GM12878 (cell line): ENCODE measurements around the gene ATL1. TPM values are rescaled to one million over a fixed set of nuclear protein-coding genes. Genes with fewer than 3 reads are reported as not detected.

Experiments
- ATAC-seq: fragments of 200-7000 bp; cut with Tn5 transposase; 3 replicates; pipeline ENCODE4 v1.9.1; 2020; ENCODE audit warnings: mild to moderate bottlenecking, moderate library complexity
- BruUV-seq: library from RNA; stranded (reverse); fragments of 400-500 nt; replicated peaks from 2 replicates; lab custom pipeline; 2021; lab: Mats Ljungman, UMichigan
- CTCF ChIA-PET: fragments of 300-600 bp; sonication (Branson Sonifier 250); formaldehyde crosslinking; extraction: SDS; loops from one replicate; lab custom pipeline; 2021; ENCODE audit warnings: inconsistent platforms; lab: Yijun Ruan, JAX
- POLR2A ChIA-PET: fragments of 350-600 bp; formaldehyde crosslinking; extraction: SDS; loops from one replicate; lab custom pipeline; 2021; ENCODE audit warnings: inconsistent platforms; lab: Charles Lee
- RAD21 ChIA-PET: fragments of 300-600 bp; sonication (Branson Sonifier 250); formaldehyde crosslinking; loops from one replicate; lab custom pipeline; 2023; ENCODE audit warnings: antibody characterized with exemption; ENCODE audit not compliant: unreplicated experiment; lab: Charles Lee
- SMC1A ChIA-PET: fragments of 300-600 bp; sonication (Branson Sonifier 250); formaldehyde crosslinking; loops from one replicate; lab custom pipeline; 2023; ENCODE audit not compliant: unreplicated experiment, uncharacterized antibody; lab: Charles Lee
- DNase-seq: peaks from one replicate; pipeline ENCODE4 v3.0.0-alpha.2; 2011; ENCODE audit warnings: low read depth, low spot score
- FAIRE-seq: peaks from 3 replicates; lab custom pipeline; 2011; peaks lifted over from hg19 to GRCh38; lab: Jason Lieb, UNC
- H2AFZ ChIP-seq: 2 replicates; pipeline ENCODE4 v1.6.0; 2011; ENCODE audit warnings: low read depth, low read length, control low read depth; ENCODE audit not compliant: control insufficient read depth
- H3K27ac ChIP-seq: 2 replicates; pipeline ENCODE4 v1.5.1; 2011; ENCODE audit warnings: control low read depth; ENCODE audit not compliant: control insufficient read depth, insufficient read depth
- H3K27me3 ChIP-seq, 2 experiments: replicated peaks in 1 of 2; 2 replicates each; pipeline versions ENCODE4 v1.6.0 to v1.6.1; 2011; ENCODE audit warnings: low read length in 1 of 2; ENCODE audit not compliant: control insufficient read depth in 2 of 2, insufficient read depth in 2 of 2
- H3K36me3 ChIP-seq, 2 experiments: 2 replicates each; pipeline ENCODE4 v1.5.1; 2011; ENCODE audit warnings: low read length in 1 of 2; ENCODE audit not compliant: control insufficient read depth in 2 of 2, insufficient read depth in 2 of 2
- H3K4me1 ChIP-seq: 2 replicates; pipeline ENCODE4 v1.6.1; 2011; ENCODE audit warnings: mild to moderate bottlenecking, low read length, moderate library complexity, mixed read lengths; ENCODE audit not compliant: control insufficient read depth, insufficient read depth
- H3K4me2 ChIP-seq: 2 replicates; pipeline ENCODE4 v1.6.0; 2011; ENCODE audit warnings: control low read depth; ENCODE audit not compliant: control insufficient read depth, insufficient read depth
- H3K4me3 ChIP-seq: fragments of 200-600 bp; sonication (generic); 2 replicates; pipeline ENCODE4 v1.5.1; 2016
- H3K79me2 ChIP-seq: 2 replicates; pipeline ENCODE4 v1.6.0; 2011; ENCODE audit warnings: low read length; ENCODE audit not compliant: control insufficient read depth, insufficient read depth
- H3K9ac ChIP-seq: 2 replicates; pipeline ENCODE4 v1.8.0; 2011; ENCODE audit warnings: low read length, control low read depth, mixed read lengths; ENCODE audit not compliant: control insufficient read depth, insufficient read depth
- H3K9me3 ChIP-seq: replicated peaks from 3 replicates; pipeline ENCODE4 v1.5.1; 2011; ENCODE audit warnings: mild to moderate bottlenecking, low read length; ENCODE audit not compliant: control insufficient read depth, insufficient read depth
- H4K20me1 ChIP-seq: 2 replicates; pipeline ENCODE4 v1.6.0; 2011; ENCODE audit not compliant: control insufficient read depth, insufficient read depth
- BMI1 ChIP-seq: fragments of 450-650 bp; IDR thresholded peaks from 2 replicates; pipeline ENCODE4 v1.6.1; 2016; ENCODE audit warnings: mild to moderate bottlenecking, moderate library complexity, borderline replicate concordance
- CBX3 ChIP-seq: fragments of 200-600 bp; sonication (generic); IDR thresholded peaks from 2 replicates; pipeline ENCODE4 v1.6.1; 2016; ENCODE audit warnings: low read depth, borderline replicate concordance
- CREM ChIP-seq: IDR thresholded peaks from 2 replicates; pipeline ENCODE4 v1.6.1; 2014; ENCODE audit warnings: antibody characterized with exemption, low read depth
- EP300 ChIP-seq, 2 experiments: fragments of 150-350 bp in 1 of 2; IDR thresholded peaks; 2 replicates each; pipeline ENCODE4 v1.6.1; 2011 to 2012; ENCODE audit warnings: low read depth in 2 of 2, low read length in 2 of 2, borderline replicate concordance in 1 of 2, improper control_type of control experiment in 1 of 2, inconsistent platforms in 1 of 2; ENCODE audit not compliant: control insufficient read depth in 1 of 2
- EZH2 ChIP-seq: IDR thresholded peaks from 2 replicates; pipeline ENCODE4 v1.6.1; 2012; ENCODE audit warnings: low read depth, mild to moderate bottlenecking, control low read depth, inconsistent platforms, low read length, borderline replicate concordance; ENCODE audit not compliant: control insufficient read depth
- FOXK2 ChIP-seq: fragments of 450-650 bp; IDR thresholded peaks from 2 replicates; pipeline ENCODE4 v1.6.1; 2017; ENCODE audit warnings: mild to moderate bottlenecking, moderate library complexity
- MEF2A ChIP-seq: IDR thresholded peaks from 2 replicates; pipeline ENCODE4 v1.6.1; 2011; ENCODE audit warnings: low read depth, mild to moderate bottlenecking, low read length, moderate library complexity; ENCODE audit not compliant: insufficient read depth
- MEF2B ChIP-seq: fragments of 450-650 bp; IDR thresholded peaks from 2 replicates; pipeline ENCODE4 v1.6.1; 2018; ENCODE audit warnings: mild to moderate bottlenecking, moderate library complexity; ENCODE audit not compliant: partially characterized antibody, poor library complexity, severe bottlenecking
- MYC ChIP-seq: IDR thresholded peaks from 2 replicates; pipeline ENCODE4 v1.6.1; 2011; ENCODE audit warnings: mild to moderate bottlenecking, low read length, moderate library complexity, inconsistent platforms; ENCODE audit not compliant: insufficient read depth, insufficient replicate concordance, insufficient read length, severe bottlenecking
- POLR2A ChIP-seq: IDR thresholded peaks from 2 replicates; pipeline ENCODE4 v1.6.1; 2011; ENCODE audit warnings: low read depth, mild to moderate bottlenecking, low read length
- RELA ChIP-seq: fragments of 450-650 bp; IDR thresholded peaks from 2 replicates; pipeline ENCODE4 v1.8.0; 2014; ENCODE audit warnings: borderline replicate concordance; ENCODE audit not compliant: partially characterized antibody
- SMAD1 ChIP-seq: fragments of 450-650 bp; IDR thresholded peaks from 2 replicates; pipeline ENCODE4 v1.6.1; 2018; ENCODE audit warnings: mild to moderate bottlenecking, low read depth; ENCODE audit not compliant: partially characterized antibody
- TARDBP ChIP-seq: IDR thresholded peaks from 2 replicates; pipeline ENCODE4 v1.6.1; 2016; ENCODE audit warnings: borderline replicate concordance
- YY1 ChIP-seq: IDR thresholded peaks from 2 replicates; pipeline ENCODE4 v1.6.1; 2011; ENCODE audit warnings: low read depth, mild to moderate bottlenecking, low read length
- ZBED1 ChIP-seq: IDR thresholded peaks from 2 replicates; pipeline ENCODE4 v1.6.1; 2016; ENCODE audit warnings: borderline replicate concordance
- ZNF217 ChIP-seq: fragments of 450-650 bp; IDR thresholded peaks from 2 replicates; pipeline ENCODE4 v1.6.1; 2017; ENCODE audit warnings: antibody characterized with exemption, mild to moderate bottlenecking
- ZNF622 ChIP-seq: fragments of 450-650 bp; IDR thresholded peaks from 2 replicates; pipeline ENCODE4 v1.6.1; 2017; ENCODE audit warnings: mild to moderate bottlenecking, inconsistent platforms
- WGBS: methylation state at CpG from one replicate; pipeline ENCODE4 v1.1.6; 2016; ENCODE audit warnings: low lambda C conversion rate; ENCODE audit not compliant: insufficient replicate concordance, insufficient coverage; ENCODE audit errors: missing lambda C conversion rate; 5-methylcytosine and 5-hydroxymethylcytosine counted together
- in situ Hi-C: fragments of 300-500 bp; cut with MboI; formaldehyde crosslinking; loops from 9 replicates; pipeline ENCODE4 v1.14.3; 2018; ENCODE audit warnings: mixed read lengths
- intact Hi-C: fragments of 100-400 bp; cut with micrococcal nuclease; formaldehyde crosslinking; loops from one replicate; pipeline ENCODE4 v1.14.2; 2022; ENCODE audit not compliant: unreplicated experiment
- polyA plus RNA-seq, 11 experiments: library from polyadenylated mRNA; depleted of rRNA in 4 of 11; unstranded in 6 of 11; stranded (reverse) in 5 of 11; fragments of >200 nt; fragmentation: Nextera tagmentation in 4 of 11; fragmentation: Illumina TruSeq in 1 of 11; extraction: Ambion mirVana in 4 of 11; extraction: Trizol in 1 of 11; gene quantifications; 1 replicate in 1 of 11; 2 replicates in 10 of 11; pipeline versions ENCODE4 v1.2.1 to v1.2.3, GENCODE V29; 2011 to 2016; ENCODE audit warnings: inconsistent platforms in 2 of 11, missing spikeins in 2 of 11, low read depth in 1 of 11
- total RNA-seq, 4 experiments: library from RNA; depleted of rRNA in 3 of 4; stranded (reverse); fragments of >200 nt in 3 of 4; fragmentation: Illumina TruSeq in 1 of 4; extraction: Trizol in 1 of 4; gene quantifications; 2 replicates each; pipeline versions ENCODE4 v1.2.1 to v1.2.3, GENCODE V29; 2013 to 2021
- TF ChIP-seq, protein P1 (sequence below): fragments of 450-650 bp; IDR thresholded peaks from 2 replicates; pipeline ENCODE4 v1.6.1; 2017; ENCODE audit warnings: mild to moderate bottlenecking
- TF ChIP-seq, protein P2 (sequence below): fragments of 150-350 bp; IDR thresholded peaks from 2 replicates; pipeline ENCODE4 v1.6.1; 2016; ENCODE audit warnings: low read depth, low read length

ATL1 gene
- total and polyA plus RNA-seq, 10 of the 15 experiments (the other 5 are each of a cell fraction or from before 2014, with no cell fraction given): 0.11 to 1.2 (median 0.58) TPM; not detected in 1

DNA sequence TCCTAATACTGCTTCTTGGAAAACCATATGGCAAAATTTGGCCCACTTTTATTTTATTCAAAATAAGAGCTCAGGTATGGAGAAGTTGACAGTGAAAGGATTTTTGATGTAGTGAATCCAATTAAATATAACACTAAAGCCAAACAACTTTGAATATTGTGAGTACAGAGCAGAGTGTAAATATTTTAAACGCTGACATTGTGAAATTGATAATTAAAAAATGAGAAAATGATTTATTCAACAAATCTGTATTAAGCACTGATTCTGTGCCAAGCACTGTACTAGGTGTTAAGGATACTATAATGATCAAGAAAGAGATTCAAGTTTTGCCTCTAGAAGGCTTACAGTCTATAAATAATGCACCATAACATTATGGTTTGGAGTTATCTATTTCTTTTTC, 50.5 kb downstream of the ATL1 start (continued):
- TF ChIP-seq, protein P1, sequence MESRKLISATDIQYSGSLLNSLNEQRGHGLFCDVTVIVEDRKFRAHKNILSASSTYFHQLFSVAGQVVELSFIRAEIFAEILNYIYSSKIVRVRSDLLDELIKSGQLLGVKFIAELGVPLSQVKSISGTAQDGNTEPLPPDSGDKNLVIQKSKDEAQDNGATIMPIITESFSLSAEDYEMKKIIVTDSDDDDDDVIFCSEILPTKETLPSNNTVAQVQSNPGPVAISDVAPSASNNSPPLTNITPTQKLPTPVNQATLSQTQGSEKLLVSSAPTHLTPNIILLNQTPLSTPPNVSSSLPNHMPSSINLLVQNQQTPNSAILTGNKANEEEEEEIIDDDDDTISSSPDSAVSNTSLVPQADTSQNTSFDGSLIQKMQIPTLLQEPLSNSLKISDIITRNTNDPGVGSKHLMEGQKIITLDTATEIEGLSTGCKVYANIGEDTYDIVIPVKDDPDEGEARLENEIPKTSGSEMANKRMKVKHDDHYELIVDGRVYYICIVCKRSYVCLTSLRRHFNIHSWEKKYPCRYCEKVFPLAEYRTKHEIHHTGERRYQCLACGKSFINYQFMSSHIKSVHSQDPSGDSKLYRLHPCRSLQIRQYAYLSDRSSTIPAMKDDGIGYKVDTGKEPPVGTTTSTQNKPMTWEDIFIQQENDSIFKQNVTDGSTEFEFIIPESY: no peak
- TF ChIP-seq ZNF622: no peak
- no peak for TF ChIP-seq MEF2A
- no peak for TF ChIP-seq TARDBP
- no peak for TF ChIP-seq BMI1
- no peak for TF ChIP-seq MEF2B
- TF ChIP-seq MYC: no peak

DNA sequence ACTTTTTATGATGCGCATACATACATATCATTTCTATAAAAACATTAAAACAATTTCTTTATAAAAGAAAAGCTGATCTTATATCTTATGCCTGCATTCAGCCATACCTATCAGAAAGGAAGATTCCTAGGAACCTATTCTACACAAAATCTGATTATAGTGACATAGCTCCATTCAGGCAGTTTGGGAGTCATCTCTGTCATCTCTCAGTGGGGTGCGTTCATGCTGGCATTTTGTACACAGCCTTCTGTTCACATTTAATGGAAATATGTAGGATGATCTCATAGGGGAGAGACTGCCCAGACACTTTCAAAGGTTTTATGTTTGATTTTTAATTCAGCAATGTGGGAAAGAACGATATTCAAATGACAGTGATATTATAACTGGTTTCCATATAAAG, 52.9 kb downstream of the ATL1 start:
- Histone ChIP-seq H3K79me2 (no peaks in the 10 kb centered on the region), H3K27me3 (no peaks in the 10 kb centered on the region; a peak in 1 of 4 replicates), H2AFZ (no peak overlapping the region), H3K27ac (no peak overlapping the region), H3K4me3 (no peak overlapping the region), H4K20me1 (no peaks in the 10 kb centered on the region), H3K4me2 (no peak overlapping the region), H3K9me3 (no peaks in the 10 kb centered on the region), H3K36me3 (no peaks in the 10 kb centered on the region), H3K9ac (no peak overlapping the region), H3K4me1 (no peaks in the 10 kb centered on the region)
- SMC1A ChIA-PET: interaction anchor here (1.7 kb wide), 1 partner anchor 18 kb away, joined by 5 read pairs; no protein-coding TSS in a partner anchor
- in situ Hi-C loops: loop anchor here (25.0 kb wide), 1 partner anchor 249 kb away; the partner anchor contains the start of gene ABHD12B
- DNase-seq (no peak), ATAC-seq (no peak), FAIRE-seq (no peak)
- POLR2A ChIA-PET: no interaction called here
- BruUV-seq: no TSS peak
- RAD21 ChIA-PET: no interaction called here
- WGBS: 95% methylated on average over 3 of the region's 3 CpGs
- intact Hi-C loops: no loop called here
- CTCF ChIA-PET: interaction anchor here (0.6 to 0.9 kb wide), 2 partner anchors 164 to 1484 kb away, joined by 3 read pairs; no protein-coding TSS in a partner anchor
- TF ChIP-seq POLR2A: no peak
- no peak for TF ChIP-seq ZBED1
- no peak for TF ChIP-seq SMAD1
- no peak for TF ChIP-seq YY1
- TF ChIP-seq ZNF217: no peak
- TF ChIP-seq FOXK2: no peak
- TF ChIP-seq EZH2: no peak
- no peak for TF ChIP-seq CREM
- TF ChIP-seq EP300 (IDR thresholded peaks at IDR 0.05; ENCODE audit: borderline replicate concordance in 1 of 2, control insufficient read depth in 1 of 2, low read depth in 2 of 2, low read length in 2 of 2): no peak
- TF ChIP-seq CBX3: no peak
- no peak for TF ChIP-seq RELA
- TF ChIP-seq, protein P2, sequence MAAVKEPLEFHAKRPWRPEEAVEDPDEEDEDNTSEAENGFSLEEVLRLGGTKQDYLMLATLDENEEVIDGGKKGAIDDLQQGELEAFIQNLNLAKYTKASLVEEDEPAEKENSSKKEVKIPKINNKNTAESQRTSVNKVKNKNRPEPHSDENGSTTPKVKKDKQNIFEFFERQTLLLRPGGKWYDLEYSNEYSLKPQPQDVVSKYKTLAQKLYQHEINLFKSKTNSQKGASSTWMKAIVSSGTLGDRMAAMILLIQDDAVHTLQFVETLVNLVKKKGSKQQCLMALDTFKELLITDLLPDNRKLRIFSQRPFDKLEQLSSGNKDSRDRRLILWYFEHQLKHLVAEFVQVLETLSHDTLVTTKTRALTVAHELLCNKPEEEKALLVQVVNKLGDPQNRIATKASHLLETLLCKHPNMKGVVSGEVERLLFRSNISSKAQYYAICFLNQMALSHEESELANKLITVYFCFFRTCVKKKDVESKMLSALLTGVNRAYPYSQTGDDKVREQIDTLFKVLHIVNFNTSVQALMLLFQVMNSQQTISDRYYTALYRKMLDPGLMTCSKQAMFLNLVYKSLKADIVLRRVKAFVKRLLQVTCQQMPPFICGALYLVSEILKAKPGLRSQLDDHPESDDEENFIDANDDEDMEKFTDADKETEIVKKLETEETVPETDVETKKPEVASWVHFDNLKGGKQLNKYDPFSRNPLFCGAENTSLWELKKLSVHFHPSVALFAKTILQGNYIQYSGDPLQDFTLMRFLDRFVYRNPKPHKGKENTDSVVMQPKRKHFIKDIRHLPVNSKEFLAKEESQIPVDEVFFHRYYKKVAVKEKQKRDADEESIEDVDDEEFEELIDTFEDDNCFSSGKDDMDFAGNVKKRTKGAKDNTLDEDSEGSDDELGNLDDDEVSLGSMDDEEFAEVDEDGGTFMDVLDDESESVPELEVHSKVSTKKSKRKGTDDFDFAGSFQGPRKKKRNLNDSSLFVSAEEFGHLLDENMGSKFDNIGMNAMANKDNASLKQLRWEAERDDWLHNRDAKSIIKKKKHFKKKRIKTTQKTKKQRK: no peak
